Measurements from ENCODE around the gene TEF.

TEF gene

DNA sequence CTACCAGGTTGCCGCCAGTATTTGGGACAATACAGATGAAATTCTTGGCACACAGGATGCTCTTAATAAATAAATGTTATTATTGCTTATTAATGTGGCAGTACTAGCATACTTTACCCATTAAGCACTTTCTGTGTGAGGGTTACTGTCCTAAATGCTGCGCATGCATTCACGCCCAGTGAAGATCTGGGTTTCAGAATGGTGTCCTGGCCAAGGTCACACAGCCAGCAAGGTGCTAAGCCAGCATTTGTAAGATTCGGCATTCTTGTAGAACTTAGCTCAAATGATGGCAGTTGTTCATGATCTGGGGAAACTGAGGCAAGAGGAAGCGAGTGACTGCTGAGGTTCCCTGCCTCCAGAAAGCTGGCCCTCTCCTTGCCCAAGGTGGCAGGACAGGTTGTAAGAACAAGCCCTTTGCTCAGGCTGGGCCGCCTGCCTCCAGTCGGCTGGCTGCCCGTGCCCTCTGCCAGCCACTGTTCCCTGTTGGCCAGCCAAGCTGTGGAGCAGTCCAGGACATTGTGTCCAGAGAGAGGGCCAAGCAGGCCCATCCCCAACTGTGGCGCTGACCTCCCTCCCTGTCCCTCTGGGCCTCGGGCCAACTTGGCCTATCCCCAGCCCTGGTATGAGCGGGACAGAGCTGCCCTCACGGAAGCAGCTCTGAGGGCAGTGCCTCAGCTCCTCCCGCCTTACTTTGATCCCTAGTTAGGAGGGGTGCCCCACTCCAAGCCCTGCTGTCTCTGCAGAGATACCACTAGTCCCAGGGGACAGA is 36.1 kb downstream of the TEF start:
- TF ChIP-seq, protein P1, sequence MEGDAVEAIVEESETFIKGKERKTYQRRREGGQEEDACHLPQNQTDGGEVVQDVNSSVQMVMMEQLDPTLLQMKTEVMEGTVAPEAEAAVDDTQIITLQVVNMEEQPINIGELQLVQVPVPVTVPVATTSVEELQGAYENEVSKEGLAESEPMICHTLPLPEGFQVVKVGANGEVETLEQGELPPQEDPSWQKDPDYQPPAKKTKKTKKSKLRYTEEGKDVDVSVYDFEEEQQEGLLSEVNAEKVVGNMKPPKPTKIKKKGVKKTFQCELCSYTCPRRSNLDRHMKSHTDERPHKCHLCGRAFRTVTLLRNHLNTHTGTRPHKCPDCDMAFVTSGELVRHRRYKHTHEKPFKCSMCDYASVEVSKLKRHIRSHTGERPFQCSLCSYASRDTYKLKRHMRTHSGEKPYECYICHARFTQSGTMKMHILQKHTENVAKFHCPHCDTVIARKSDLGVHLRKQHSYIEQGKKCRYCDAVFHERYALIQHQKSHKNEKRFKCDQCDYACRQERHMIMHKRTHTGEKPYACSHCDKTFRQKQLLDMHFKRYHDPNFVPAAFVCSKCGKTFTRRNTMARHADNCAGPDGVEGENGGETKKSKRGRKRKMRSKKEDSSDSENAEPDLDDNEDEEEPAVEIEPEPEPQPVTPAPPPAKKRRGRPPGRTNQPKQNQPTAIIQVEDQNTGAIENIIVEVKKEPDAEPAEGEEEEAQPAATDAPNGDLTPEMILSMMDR (IDR thresholded peaks at IDR 0.05), result no peak

DNA sequence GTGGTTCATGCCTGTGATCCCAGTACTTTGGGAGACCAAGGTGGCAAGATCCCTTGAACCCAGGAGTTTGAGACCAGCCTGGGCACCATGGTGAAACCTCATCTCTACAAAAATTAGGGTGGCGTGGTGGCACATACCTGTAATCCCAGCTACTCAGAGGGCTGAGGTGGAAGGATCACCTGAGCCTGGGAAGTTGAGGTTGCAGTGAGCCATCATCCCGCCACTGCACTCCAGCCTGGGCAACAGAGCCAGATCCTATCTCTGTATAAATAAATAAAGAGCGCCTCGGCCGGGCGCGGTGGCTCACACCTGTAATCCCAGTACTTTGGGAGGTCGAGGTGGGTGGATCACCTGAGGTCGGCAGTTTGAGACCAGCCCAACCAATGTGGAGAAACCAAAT is 37.0 kb downstream of the TEF start:
- TF ChIP-seq, protein P1 (IDR thresholded peaks at IDR 0.05), result no peak

DNA sequence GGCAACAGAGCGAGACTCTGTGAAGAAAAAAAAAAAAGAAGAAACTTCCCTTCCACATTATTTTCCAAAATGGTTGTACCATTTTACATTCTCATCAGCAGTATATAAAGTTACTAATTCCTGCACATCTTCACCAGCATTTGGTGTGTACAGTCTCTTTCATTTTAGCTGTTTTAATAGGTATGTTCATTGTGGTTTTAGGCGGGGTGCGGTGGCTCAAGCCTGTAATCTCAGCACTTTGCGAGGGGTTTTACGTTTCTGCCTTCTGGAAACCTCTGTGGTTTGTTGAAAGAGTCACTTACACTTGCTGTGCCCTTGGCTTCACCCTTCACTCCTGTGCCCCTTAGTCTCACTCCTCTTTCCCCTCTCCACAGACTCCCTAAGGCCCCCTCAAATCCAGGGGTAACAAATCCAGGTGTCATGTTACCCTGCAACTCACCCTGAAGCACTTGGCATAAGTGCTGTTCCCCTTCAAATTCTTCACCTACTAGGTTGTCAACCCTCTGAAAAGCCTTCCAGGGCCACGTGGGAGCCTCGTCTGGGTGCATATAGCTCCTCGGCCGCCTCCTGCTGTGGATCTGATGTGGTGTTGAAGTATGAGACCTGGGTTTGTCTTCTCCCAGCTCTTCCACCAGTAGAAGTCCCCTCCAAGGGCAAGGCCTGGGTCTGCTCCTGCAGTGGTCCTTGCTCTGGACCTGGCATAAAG is 44.1 kb downstream of the TEF start:
- TF ChIP-seq, protein P1 (IDR thresholded peaks at IDR 0.05), result no peak

DNA sequence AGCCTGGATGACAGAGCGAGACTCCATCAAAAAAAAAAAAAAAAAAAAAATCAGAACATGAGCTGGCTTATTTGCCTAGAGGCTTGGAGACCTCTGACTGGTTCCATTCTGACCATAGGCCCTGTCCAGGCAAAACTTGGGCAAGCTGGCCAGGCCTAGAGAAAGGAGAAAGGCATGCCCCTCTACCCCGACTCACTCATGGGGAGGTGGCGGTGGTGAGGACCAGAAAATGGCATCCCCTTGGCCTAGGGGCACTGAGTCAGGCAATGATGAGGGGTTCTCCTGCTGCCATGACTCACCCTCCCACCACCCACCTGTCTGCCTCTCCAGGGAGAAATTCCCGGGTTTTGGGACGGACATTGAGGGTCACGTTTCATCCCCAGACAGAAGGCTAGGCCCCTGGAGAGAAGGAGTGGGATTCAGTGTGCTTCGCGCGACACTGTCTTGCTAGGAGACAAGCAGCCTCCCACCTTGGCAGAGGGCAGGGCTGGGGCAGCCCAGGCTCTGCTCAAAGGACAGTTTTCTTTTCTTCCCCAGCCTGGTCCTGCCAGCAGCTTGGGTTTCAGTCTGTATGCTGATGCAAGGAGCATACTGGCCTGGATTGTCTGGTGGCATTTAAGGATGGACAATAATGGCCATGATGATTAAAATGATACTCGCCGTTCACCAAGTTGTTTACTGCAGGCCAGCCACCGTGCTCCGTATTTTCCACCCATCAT is 47.6 kb downstream of the TEF start:
- TF ChIP-seq, protein P1 (IDR thresholded peaks at IDR 0.05), result no peak

DNA sequence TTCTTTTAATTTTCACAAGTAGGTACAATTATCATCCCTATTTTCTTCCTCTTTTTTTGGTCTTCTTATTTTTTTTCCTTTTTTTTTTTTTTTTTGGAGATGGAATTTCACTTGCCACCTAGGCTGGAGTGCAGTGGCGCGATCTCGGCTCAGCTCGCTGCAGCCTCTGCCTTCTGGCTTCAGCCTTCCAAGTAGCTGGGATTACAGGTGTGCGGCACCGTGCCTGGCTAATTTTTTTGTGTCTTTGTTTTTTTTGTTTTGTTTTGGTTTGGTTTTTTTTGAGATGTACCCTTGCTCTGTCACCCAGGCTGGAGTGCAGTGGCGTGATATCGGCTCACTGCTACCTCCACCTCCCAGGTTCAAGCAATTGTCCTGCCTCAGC is 48.2 kb downstream of the TEF start:
- TF ChIP-seq, protein P1 (IDR thresholded peaks at IDR 0.05), result no peak

DNA sequence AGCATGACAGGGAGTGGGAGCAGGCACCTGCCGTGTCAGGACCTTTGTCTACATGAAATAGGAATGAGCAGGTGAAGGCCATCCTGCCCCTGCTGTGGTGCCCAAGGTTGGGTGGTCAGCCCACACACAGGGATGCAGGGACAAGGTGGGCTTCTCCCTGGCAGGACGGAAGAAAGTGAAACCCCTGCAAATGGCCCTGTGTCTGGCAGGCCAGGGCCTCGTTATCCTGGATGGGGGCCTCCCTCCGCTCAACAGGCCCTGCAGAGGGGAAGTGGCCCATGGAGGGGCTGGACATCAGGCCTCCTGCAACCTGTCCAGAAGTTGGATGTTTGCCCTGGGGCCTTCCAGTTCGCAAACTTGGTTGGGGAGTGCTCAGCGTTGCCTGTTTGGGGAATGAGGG is 49.9 kb downstream of the TEF start:
- TF ChIP-seq, protein P1 (IDR thresholded peaks at IDR 0.05), result no peak

DNA sequence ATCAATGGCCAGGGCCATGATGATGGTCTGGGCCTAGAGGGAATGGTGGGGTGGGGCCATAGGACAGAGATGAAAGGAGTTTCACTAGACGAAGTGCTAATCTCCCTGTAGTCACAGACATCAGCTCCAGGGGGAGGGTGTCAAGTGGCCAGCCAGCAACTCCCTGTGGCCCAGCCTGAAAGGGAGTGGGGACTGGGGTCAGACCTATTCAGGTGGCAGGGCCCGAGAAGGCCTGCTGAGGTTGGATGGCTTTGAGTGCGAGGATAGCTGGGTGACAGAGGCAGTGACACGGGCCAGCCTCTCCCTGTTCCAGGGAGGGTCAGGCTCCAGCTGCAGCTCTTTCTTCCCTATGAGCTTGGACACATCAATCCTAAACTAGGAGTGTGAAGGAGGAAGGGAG is 53.8 kb downstream of the TEF start:
- TF ChIP-seq, protein P1 (IDR thresholded peaks at IDR 0.05), result no peak
